GM12801 (cell line): ENCODE data around the gene CDH13.

Source experiments
- CTCF ChIP-seq: IDR thresholded peaks from one replicate; pipeline ENCODE4 v1.5.1; 2011; ENCODE audit warnings: control low read depth; ENCODE audit not compliant: insufficient read length; ENCODE audit errors: extremely low read depth

CDH13 gene

DNA sequence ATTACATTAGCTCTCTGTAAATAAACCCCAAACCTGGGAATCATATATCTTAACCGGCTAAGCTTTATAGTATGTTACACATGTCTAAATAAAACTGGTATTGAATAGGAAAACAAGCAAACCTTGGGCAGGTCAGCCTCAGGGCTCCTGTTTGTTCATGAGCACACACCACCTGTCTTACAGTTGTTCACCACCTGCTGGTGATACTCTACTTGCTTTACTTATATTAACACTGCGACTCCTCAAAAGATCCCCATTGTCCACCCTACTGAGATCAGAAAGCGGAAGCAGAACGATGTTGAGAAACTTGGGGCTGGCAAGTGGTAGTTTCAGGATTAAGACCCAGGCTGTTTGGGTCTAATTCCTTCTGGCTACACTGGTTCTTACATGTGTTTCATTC is 16.4 kb downstream of the CDH13 start:
- no peak for TF ChIP-seq CTCF

DNA sequence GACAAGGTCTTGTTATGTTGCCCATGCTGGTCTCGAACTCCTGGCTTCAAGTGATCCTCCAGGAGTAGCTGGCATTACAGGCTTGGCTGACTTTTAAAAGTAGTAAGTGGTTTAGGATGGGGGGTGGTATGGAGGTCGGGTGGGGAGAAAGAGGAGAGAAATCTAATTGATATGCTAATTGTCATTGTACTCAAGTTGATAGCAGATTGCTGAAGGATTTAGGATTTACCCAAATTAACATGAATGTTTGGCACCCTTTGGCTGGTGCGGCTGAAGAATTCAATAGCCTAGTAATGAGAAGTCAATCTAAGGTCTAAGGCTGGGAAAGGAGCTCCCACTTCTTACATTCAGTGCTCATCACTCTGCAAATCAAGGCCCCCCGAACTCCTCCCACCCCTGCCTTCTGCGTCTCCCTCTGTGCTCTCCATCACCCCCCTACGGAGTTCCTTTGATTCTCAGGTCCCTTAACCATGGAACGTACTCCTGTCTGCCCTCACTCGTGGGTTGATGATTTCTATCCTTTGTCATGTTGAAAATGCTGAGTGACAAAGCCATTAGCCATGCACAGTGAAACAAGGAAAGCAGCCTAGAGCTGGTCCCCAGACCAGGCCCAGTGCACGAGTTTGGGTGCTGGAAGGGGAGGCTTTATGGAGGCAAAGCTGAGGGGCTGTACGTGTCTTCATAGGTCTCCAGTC is 17.3 kb downstream of the CDH13 start:
- TF ChIP-seq CTCF, result no peak

GRCh38 chr16:82646504-82646903 is 19.7 kb downstream of the CDH13 start:
- no peak for TF ChIP-seq CTCF

- no peak for TF ChIP-seq CTCF
Measured at GRCh38 chr16:82649766-82650165, 23.0 kb downstream of the CDH13 start.

GRCh38 chr16:82650804-82651203 is 24.0 kb downstream of the CDH13 start:
- no peak for TF ChIP-seq CTCF

DNA sequence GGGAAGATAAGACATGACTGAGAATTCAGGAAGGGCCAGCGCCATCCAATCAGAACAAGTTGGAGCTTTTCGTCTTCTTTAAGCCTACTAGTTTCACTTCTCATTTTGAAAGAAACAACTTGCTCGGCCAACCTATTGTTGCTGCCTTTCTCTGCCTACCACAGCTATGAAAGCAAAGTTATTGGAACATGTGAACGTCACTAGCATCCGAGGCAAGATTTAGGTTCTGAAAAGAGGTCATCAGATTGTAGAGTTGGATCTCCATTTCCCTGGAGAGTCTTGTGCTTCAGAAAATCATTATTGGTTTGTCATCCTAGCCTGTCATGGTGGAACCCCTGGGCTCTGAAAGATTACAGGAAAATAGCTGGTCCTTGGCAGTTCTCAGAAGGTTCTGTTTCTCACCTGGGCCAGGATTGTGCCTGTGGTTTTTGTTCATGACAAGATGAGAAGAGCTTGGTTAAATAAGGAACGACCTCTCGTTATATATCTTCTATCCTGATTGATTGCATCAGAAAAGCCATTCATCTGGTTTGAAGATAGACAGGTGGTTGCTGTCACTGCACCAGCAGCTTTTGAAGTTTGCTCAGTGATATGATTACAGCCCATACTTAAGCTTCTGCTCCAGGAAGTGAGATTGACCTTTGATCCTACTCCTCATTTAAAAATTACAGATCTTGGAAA is 25.3 kb downstream of the CDH13 start:
- TF ChIP-seq CTCF, result no peak

- TF ChIP-seq CTCF, result no peak
Measured at GRCh38 chr16:82652826-82653225, 26.1 kb downstream of the CDH13 start.
